BE2C (cell line): ENCODE measurements around the gene ZNF292.
"Not testable (repeated sequence)": the region's sequence is repeated elsewhere in the genome, so short reads cannot be mapped to it uniquely, and the experiment has no call there.

Experiments used
- DNase-seq: peaks from one replicate; pipeline ENCODE4 v3.0.0-alpha.2; 2020
- H3K27me3 ChIP-seq: fragments of 250-450 bp; sonication (Bioruptor Pico); 2 replicates; pipeline ENCODE4 v1.5.1; 2020; ENCODE audit warnings: mild to moderate bottlenecking
- H3K36me3 ChIP-seq: fragments of 250-450 bp; sonication (Bioruptor Pico); 2 replicates; pipeline ENCODE4 v1.5.1; 2020; ENCODE audit warnings: mild to moderate bottlenecking
- H3K4me1 ChIP-seq: fragments of 250-450 bp; sonication (Bioruptor Pico); 2 replicates; pipeline ENCODE4 v1.5.1; 2020
- H3K4me3 ChIP-seq: 2 replicates; pipeline ENCODE4 v1.5.1; 2011; ENCODE audit warnings: low read depth, low read length
- H3K9me3 ChIP-seq: fragments of 250-450 bp; sonication (Bioruptor Pico); 2 replicates; pipeline ENCODE4 v1.5.1; 2020
- TF ChIP-seq, protein P1 (sequence below): IDR thresholded peaks from 2 replicates; pipeline ENCODE4 v1.5.1; 2012; ENCODE audit warnings: mild to moderate bottlenecking, low read depth, low read length

The ZNF292 gene

DNA sequence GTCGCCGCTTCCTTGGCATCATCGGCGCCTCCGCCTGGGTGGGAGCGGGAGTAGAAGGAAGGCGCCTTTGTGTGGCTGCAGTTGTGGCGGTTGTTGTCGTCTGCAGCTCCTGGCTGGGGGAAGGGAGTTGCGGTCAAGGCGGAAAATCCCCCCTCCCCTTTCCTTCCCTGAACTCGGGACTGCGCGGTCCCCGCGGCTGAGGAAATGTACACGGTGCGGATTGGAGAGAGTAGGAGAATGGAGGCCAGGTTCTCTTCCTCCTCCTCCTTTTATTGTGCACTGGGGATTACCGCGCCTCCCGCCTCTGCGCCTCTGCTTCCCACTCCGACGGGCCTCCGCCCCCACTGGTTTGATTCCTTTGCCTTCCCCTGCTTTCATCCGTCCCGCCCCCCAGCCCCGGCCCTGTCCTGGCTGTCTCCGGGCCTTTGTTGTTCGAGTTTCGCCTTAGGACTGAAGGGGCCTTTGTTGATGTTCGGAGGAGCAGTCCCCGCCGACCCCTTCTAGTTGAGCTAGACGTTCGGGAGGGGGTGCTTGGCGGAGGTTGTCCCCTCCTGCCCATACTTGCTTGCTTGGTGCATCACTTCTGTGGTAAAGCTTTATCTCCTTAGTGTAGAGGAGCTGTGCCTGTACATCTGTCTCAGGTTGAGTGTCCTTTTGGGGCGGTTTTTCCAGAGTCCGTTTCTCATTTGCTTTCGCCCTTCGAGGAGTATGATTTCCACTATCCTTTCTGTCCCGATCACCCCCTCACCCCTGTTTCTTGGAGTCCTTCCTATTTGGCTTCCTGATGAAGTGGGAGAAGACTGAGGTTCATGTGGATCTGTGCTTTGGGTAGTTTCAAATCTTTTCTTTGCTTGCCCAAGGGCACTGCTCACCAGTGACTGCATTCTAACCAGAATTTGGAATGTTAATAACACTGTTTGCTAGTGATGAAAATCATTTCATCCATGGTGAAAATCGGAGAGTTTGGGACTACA is 764 bp downstream of the ZNF292 start:
- no peaks in the 10 kb centered on the region for H3K27me3 ChIP-seq
- peak; percentile 61 for DNase-seq
- H3K4me1 ChIP-seq, result peaks cover 5% of the 10 kb centered on the region; the same call in 1 of the 2 replicates
- TF ChIP-seq, protein P1, sequence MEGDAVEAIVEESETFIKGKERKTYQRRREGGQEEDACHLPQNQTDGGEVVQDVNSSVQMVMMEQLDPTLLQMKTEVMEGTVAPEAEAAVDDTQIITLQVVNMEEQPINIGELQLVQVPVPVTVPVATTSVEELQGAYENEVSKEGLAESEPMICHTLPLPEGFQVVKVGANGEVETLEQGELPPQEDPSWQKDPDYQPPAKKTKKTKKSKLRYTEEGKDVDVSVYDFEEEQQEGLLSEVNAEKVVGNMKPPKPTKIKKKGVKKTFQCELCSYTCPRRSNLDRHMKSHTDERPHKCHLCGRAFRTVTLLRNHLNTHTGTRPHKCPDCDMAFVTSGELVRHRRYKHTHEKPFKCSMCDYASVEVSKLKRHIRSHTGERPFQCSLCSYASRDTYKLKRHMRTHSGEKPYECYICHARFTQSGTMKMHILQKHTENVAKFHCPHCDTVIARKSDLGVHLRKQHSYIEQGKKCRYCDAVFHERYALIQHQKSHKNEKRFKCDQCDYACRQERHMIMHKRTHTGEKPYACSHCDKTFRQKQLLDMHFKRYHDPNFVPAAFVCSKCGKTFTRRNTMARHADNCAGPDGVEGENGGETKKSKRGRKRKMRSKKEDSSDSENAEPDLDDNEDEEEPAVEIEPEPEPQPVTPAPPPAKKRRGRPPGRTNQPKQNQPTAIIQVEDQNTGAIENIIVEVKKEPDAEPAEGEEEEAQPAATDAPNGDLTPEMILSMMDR, result no peak
- H3K9me3 ChIP-seq, result no peaks in the 10 kb centered on the region
- H3K4me3 ChIP-seq, result peak overlapping the region; percentile 79
- H3K36me3 ChIP-seq, result peaks cover 9% of the 10 kb centered on the region

DNA sequence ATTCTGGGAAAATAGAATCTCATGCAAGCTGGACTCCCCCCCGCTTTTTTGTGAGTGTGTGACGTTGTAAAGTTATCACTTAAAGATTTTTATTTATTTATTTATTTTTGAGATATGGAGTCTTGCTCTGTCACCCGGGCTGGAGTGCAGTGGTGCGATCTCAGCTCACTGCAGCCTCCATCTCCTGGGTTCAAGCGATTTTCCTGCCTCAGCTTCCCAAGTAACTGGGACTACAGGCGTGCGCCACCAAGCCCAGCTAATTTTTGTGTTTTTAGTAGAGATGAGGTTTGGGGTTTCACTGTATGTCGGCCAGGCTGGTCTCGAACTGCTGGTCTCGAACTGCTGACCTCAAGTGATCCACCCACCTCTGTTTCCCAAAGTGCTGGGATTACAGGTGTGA is 2.2 kb downstream of the ZNF292 start:
- H3K36me3 ChIP-seq, H3K4me1 ChIP-seq, H3K27me3 ChIP-seq, H3K9me3 ChIP-seq, DNase-seq: not testable (repeated sequence)
- H3K4me3 ChIP-seq, result peak overlapping the region; percentile 79

DNA sequence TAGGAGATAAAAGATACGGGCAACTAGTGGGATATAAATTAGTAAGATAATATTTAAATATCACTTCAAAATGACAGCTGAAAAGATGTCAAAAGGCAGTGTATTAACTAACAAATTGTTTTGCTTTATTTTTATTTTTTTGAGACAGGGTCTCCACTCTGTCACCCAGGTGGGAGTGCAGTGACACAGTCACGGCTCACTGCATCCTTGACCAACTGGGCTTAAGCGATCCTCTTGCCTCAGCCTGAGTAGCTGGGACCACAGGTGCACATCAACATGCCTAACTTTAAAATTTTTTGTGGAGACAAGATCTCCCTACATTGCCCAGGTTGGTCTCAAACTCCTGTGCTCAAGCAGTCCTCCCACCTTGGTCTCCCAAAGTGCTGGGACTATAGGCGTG is 5.9 kb downstream of the ZNF292 start:
- Histone ChIP-seq H3K4me1 (no peaks in the 10 kb centered on the region), H3K9me3 (no peaks in the 10 kb centered on the region), H3K36me3 (peaks cover 8% of the 10 kb centered on the region), H3K27me3 (no peaks in the 10 kb centered on the region), H3K4me3 (no peak overlapping the region)
- TF ChIP-seq, protein P1, result no peak
- no peak for DNase-seq

DNA sequence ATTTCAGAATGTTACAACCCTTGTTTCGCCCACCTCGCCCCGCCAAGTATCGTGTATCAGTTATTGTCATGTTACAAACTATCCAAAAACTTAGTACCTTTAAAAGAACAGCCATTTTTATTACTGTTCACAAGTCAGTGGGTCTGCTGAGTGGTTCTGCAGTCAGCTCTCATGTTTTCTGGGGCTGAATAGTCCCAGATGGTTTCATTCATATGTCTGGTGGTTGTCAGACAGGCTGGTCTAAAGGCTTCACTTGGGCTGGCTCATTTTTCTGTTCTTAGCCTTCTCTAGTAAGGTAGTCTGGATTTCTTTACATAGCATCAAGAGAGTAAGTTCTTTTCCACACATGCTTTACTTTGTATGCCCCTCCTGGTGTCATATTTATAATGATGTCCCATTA is 8.6 kb downstream of the ZNF292 start:
- Histone ChIP-seq H3K27me3 (no peaks in the 10 kb centered on the region), H3K9me3 (no peaks in the 10 kb centered on the region), H3K4me3 (no peak overlapping the region), H3K36me3 (peaks cover 4% of the 10 kb centered on the region), H3K4me1 (no peaks in the 10 kb centered on the region)
- DNase-seq, result no peak
- TF ChIP-seq, protein P1, result no peak

DNA sequence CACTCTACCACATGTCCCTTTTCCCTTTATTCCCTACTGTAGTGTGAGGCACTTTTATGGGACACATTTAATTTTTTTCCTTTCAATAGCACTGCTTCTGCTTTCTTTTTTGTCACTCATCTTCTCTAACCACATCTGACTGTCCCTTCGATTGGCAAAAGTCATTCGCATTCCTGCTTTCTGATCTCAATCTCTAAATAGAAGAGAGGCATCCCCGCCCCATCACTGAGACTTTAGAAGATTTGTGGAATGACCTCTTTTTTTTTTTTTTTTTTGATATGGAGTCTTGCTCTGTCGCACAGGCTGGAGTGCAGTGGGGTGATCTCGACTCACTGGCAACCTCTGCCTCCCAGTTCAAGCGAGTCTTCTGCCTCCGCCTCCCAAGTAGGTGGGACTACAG is 9.1 kb downstream of the ZNF292 start:
- no peaks in the 10 kb centered on the region for H3K4me1 ChIP-seq
- no peak for DNase-seq
- H3K27me3 ChIP-seq, result no peaks in the 10 kb centered on the region
- H3K9me3 ChIP-seq, result no peaks in the 10 kb centered on the region
- H3K4me3 ChIP-seq, result no peak overlapping the region
- TF ChIP-seq, protein P1, result no peak
- H3K36me3 ChIP-seq, result peaks cover 4% of the 10 kb centered on the region

DNA sequence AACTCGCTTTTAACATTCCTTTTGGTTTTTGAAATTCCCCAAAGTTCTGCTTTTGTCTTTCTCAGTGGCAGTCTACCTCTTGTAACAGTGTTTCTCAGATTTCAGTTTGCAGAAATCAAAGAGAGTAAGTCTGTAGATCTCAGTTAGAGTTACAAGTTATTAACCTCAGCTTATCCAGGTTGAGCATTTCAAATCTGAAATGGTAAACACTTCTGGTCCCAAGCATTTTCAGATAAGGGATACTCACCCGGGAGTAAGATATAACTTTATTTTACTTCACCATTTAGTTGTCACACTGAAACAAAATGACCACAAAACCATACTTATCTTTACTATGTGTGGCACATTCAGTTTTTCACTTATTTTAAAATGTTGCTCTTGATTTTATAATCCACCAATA is 9.8 kb downstream of the ZNF292 start:
- Histone ChIP-seq H3K4me3 (no peak overlapping the region), H3K9me3 (no peaks in the 10 kb centered on the region), H3K36me3 (peaks cover 7% of the 10 kb centered on the region), H3K4me1 (no peaks in the 10 kb centered on the region), H3K27me3 (no peaks in the 10 kb centered on the region)
- TF ChIP-seq, protein P1, result no peak
- no peak for DNase-seq
